DMS153 treated with DMSO at 0.1 percent for 48 hours (cell line): Measurements from ENCODE around the gene ABLIM3.
A peak's percentile ranks its signal among the peaks of the same experiment; 100 is the strongest.

Experiments used
- DNase-seq: peaks from one replicate; lab custom pipeline; 2025; ENCODE audit not compliant: unreplicated experiment; lab: John Stamatoyannopoulos, UW

ABLIM3 gene

DNA sequence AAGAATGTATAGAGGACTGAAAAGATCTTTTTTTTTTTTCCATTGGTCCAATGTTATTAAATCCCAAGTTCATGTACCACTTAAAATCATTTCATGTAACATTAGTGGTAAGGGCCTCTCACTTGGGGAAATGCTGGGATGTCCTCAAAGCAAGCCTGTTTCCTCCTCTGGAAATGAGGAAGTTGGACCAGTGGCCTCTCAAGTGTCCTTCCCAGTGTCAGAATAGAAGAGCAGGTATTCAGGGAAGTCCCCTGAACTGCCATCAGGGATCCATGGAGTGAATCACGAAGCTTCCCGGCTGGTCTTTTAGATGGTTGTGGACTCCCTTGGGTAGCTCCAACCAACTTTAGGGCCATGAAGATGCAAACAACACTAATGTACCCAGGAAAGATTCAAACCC is 75.2 kb downstream of the ABLIM3 start:
- no peak for DNase-seq

GRCh38 chr5:149217096-149217802 is 76.0 kb downstream of the ABLIM3 start:
- DNase-seq = no peak

GRCh38 chr5:149217803-149218155 is 76.5 kb downstream of the ABLIM3 start:
- no peak for DNase-seq

GRCh38 chr5:149219584-149219983 is 78.3 kb downstream of the ABLIM3 start:
- DNase-seq = no peak

DNA sequence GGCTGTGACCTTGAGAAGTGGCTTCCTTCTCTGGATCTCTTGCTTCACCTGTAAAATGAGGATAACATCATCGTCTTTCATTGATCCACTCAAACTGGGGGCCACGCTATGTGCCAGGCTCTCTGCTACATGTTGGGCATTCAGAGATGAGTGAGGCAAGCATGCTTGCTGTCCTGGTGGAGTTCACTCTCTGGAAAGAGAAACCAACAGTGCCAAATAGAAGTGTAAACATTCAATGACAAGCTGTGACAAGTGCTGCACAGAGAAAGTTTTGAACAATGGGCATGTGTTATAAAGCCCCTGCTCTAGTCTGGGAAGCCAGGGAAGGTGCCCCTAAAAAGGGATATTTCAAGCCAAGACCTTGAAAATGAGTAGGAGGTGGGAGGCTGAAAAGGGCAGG is 79.5 kb downstream of the ABLIM3 start:
- DNase-seq = no peak

- no peak for DNase-seq
Observed at GRCh38 chr5:149221326-149221725, 80.0 kb downstream of the ABLIM3 start.

- DNase-seq = no peak
Observed at GRCh38 chr5:149221731-149222342, 80.5 kb downstream of the ABLIM3 start.

- no peak for DNase-seq
Observed at GRCh38 chr5:149223081-149223848, 82.0 kb downstream of the ABLIM3 start.

DNA sequence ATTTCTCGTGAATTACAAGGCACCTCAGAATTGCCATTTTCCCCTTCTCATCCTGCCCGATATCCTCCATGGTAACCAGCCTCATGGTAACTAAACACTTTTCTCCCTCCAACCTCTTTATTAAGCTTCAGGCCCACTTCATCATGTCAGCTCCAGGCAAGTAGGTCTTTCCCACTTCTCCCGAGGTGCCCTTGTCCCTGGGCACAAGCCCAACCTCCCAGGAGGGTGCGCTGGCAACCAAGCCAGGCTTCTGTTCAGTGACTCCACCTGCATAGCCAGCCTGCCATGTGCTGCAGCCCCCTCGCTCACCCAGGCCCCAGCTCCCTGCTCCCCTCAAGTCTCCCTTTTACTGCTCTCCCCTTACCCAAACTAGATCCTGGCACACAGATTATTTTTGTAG is 83.0 kb downstream of the ABLIM3 start:
- no peak for DNase-seq

DNA sequence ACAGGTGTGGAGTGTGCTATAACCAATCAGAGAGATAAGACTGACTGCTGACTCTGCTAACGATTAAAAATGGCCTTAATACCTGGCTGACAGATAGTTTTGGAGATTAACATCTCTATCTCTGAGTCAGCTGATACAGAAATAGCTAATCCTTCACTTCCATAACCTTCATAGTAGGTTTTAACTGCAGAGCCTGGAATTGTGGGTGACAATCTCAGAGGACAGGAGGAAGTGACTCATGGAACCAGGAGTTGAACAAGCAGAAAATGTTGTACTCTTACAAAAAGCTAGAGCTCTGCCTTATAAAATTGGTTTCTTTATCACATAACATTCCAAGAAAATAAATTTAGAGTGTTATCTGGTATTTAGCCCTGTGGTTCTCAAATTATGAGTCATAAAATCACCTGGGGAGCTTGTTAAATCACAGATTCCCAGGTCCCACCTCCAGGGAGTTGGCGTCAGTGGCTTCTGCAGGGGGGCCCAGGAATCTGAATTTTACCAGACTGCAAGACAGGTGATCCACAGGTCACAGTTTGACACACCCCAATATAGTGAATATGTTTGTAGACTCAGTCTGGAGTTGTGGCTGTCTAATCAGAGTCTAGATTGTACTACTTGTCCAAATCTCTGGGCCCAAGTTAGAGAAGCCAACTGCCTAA is 86.0 kb downstream of the ABLIM3 start:
- no peak for DNase-seq

DNA sequence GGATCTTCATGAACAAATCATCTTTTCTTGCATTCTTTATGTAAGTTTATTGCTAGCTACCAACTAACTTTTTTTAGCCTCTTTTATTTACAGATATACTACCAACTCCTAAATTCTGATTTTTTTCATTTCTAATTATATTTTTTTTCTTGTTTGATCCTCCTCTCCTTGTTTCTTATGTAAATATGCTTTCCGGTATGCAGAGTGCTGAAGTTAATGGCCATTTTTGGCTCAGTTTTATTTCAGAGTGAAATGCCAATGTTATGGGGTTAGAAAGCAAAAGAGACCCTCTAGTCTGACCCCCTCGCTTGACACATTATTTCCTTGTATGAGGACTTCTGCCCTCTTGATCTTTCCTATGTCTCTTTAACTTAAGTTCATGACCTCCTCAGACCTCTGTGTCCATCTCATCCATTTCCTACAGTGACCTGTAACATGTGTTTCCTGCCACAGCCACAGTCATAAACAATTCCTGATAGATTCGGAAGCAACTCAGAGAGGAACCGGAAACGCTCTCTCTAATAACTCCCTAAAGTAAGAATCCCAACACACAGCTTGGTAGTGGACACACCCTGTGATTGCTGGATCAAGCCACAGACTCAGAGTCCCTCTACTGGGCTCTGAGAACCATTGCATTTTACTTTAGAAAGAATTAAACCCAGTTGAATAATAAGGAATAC is 87.5 kb downstream of the ABLIM3 start:
- peak; percentile 2 for DNase-seq

DNA sequence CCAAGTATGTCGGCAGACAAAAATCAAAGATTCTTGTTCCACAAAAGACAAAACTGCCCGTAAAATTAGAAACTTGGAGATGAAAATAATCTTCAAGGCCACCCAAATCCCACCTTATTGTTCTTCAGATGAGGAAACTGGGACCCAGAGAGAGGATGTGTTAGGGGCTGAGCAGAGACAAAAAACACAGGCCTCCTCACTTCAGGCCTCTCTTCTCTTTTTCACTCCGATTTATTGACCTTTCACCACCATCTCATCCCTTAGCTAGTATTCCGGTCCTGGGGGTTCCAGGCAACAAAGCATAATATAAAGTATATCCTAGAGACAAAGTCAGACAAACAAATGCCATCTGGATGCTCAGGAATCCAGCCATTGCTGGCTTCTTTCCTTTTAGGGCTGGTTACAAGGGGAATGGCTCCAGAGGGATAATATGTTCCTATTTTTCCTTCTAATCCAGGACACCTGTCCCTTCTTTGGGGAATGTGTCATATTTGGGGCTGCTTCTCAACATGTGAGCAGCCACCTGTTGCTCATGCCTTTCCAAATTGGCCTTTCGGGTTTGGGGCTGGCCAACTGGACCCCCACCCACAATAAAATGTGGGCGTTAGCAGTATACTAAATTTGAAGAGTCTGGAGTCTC is 88.1 kb downstream of the ABLIM3 start:
- DNase-seq = no peak

DNA sequence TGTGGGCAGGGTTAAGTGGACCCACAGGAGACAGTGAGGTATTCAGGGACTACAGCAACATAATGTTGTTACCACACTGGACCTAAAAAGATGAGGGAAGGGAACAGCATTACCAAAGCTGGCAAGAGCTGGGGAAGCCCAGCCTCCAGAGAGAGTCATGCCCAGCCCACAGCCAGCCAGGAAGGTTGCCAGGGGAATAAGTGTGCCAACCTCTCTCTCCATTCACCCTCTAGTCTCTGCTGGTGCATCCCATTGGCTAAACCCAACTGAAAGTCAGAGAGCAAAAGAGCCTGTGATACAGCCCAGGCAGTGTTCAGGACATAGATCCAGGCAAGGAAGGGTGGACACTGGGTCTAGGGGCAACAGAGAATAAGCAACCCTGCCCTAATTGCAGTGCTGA is 94.5 kb downstream of the ABLIM3 start:
- no peak for DNase-seq

DNA sequence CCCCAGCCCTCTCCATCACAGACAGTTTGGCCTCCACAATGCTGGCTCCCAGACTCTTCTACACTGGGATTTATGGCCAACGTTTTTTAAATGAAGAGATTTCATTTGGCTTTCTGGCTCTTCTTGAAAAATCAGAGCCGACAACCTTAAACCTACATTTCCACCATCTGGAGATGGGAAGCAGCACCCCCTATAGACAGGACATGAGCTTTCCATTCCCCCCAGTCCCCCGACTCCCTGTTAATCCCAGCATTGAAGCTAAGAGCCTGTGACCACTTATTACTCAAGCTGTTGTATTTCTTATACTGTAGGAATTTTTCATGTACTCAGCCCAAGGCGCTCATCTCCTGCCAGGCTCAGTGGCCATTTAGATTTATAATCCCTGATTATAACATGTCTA is 96.4 kb downstream of the ABLIM3 start:
- no peak for DNase-seq

- DNase-seq = no peak
Observed at GRCh38 chr5:149238540-149238939, 97.2 kb downstream of the ABLIM3 start.

DNA sequence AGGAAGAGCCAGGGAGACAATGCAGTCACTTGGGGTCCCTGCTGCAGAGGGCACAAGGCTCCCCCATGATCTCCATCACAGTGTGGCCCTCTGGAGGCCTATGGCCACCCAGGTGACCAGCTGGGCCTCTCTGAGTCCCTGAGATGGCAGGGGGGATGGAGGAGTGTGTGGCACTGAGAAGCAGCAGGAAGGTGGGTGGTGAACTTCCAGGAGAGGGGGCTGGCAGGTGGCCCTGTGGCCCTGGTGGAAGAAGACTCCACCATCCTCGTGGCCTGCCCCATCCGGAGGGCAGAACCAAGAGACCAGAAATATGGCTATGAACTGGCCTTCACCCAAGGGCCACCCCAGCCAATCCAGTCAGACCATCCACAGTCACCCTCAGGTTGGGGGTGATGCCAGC is 98.6 kb downstream of the ABLIM3 start:
- no peak for DNase-seq

DNA sequence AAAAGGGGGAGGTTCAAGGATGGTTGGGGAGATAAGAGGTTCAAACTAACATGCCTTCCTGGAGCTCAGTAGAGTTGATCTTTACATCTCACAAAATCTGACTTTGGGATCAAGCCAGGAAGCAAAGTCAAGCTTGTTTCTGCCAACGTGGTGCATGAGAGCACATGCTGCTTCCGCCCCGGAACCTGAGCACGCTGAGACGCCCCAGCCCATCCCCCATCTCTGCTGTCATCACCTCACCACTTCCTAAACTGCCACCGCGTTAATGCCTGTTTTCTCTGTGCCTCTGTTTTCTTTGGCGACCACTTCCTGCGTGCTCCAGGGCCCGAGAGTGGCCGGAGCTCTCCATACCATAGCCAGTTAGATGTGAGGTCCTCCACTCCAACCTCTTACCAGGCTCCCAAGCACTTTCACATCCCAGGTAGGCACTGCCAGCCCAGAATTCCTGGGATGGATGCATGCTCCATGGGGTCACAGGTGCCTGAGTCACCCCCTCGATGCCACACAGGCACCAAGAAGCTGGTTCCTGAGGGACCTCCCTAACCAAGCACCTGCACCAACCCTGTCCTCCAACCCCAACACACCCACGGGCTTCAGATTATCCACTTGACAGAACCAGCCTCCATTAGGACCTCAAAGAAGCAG is 99.2 kb downstream of the ABLIM3 start:
- DNase-seq = no peak

GRCh38 chr5:149242339-149242738 is 101.0 kb downstream of the ABLIM3 start:
- no peak for DNase-seq

GRCh38 chr5:149246906-149247305 is 105.6 kb downstream of the ABLIM3 start:
- no peak for DNase-seq

DNA sequence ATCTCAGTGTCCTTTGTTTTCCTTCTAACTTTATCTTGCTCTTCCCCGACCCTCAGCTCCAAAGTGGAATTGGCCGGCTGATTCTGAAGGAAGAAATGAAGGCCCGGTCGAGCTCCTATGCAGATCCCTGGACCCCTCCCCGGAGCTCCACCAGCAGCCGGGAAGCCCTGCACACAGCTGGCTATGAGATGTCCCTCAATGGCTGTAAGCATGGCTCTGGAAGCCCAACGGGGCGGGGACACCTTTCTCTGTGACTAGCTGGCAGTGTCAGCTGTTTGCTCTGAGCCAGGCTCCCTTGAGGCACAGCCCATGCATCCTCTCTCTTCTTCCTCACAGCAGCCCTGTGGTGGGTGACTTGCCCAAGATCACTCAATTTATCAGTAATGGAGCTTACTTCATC is 106.4 kb downstream of the ABLIM3 start:
- no peak for DNase-seq
